Activated CD4-positive, CD25-positive, alpha-beta regulatory T cell treated with anti-CD3 and anti-CD28 coated beads, Interleukin-2, amount 50 U/mL, for 72 hours (primary cell): Measurements from ENCODE around the gene STK33.
A peak's percentile ranks its signal among the peaks of the same experiment; 100 is the strongest.

ENCODE experiments used
- DNase-seq: peaks from one replicate; pipeline ENCODE4 v3.0.0; 2021

Gene STK33

GRCh38 chr11:8372641-8373381 lies 221.2 kb downstream of the STK33 start:
- peak; percentile 12 for DNase-seq

GRCh38 chr11:8371516-8371884 lies 222.5 kb downstream of the STK33 start:
- DNase-seq = no peak

GRCh38 chr11:8370812-8371515 lies 223.1 kb downstream of the STK33 start:
- peak; percentile 5 for DNase-seq

- no peak for DNase-seq
Observed at GRCh38 chr11:8369592-8370205, 224.3 kb downstream of the STK33 start.

- DNase-seq = no peak
Observed at GRCh38 chr11:8368772-8369171, 225.3 kb downstream of the STK33 start.

GRCh38 chr11:8368194-8368593 lies 225.8 kb downstream of the STK33 start:
- DNase-seq = no peak

GRCh38 chr11:8366316-8366715 lies 227.7 kb downstream of the STK33 start:
- no peak for DNase-seq

GRCh38 chr11:8365216-8365941 lies 228.6 kb downstream of the STK33 start:
- DNase-seq = no peak

- no peak for DNase-seq
Observed at GRCh38 chr11:8363921-8364320, 230.1 kb downstream of the STK33 start.

- DNase-seq = no peak
Observed at GRCh38 chr11:8362899-8363298, 231.1 kb downstream of the STK33 start.

- DNase-seq = no peak
Observed at GRCh38 chr11:8362491-8362890, 231.5 kb downstream of the STK33 start.

- DNase-seq = no peak
Observed at GRCh38 chr11:8361664-8362210, 232.3 kb downstream of the STK33 start.

- DNase-seq = no peak
Observed at GRCh38 chr11:8361206-8361605, 232.8 kb downstream of the STK33 start.

GRCh38 chr11:8360086-8360828 lies 233.8 kb downstream of the STK33 start:
- DNase-seq = no peak

GRCh38 chr11:8359521-8359920 lies 234.5 kb downstream of the STK33 start:
- DNase-seq = no peak

- no peak for DNase-seq
Observed at GRCh38 chr11:8357891-8358566, 236.0 kb downstream of the STK33 start.

- no peak for DNase-seq
Observed at GRCh38 chr11:8357505-8357888, 236.5 kb downstream of the STK33 start.

- no peak for DNase-seq
Observed at GRCh38 chr11:8356721-8357504, 237.1 kb downstream of the STK33 start.

- DNase-seq = no peak
Observed at GRCh38 chr11:8356216-8356615, 237.8 kb downstream of the STK33 start.

GRCh38 chr11:8355416-8355742 lies 238.6 kb downstream of the STK33 start:
- DNase-seq = no peak
